Measurements from ENCODE around the gene ITGB4.

ITGB4 gene

GRCh38 chr17:75785016-75785890 is 64.0 kb downstream of the ITGB4 start:
- peak in 2 of 3 experiments; percentile 76 to 84 for DNase-seq (ENCODE audit: low read depth in 2 of 3, low spot score in 2 of 3)

- no peak for DNase-seq (ENCODE audit: low read depth in 2 of 3, low spot score in 2 of 3)
These were observed 70.0 kb downstream of the ITGB4 start for GRCh38 chr17:75791254-75791653.

- no peak for DNase-seq (ENCODE audit: low read depth in 2 of 3, low spot score in 2 of 3)
These were observed 72.2 kb downstream of the ITGB4 start for GRCh38 chr17:75793460-75793859.

GRCh38 chr17:75795820-75796607 is 74.8 kb downstream of the ITGB4 start:
- no peak for DNase-seq (ENCODE audit: low read depth in 2 of 3, low spot score in 2 of 3)

GRCh38 chr17:75799402-75799801 is 78.1 kb downstream of the ITGB4 start:
- DNase-seq (ENCODE audit: low read depth in 2 of 3, low spot score in 2 of 3), result no peak

GRCh38 chr17:75803883-75804282 is 82.6 kb downstream of the ITGB4 start:
- DNase-seq (ENCODE audit: low read depth in 2 of 3, low spot score in 2 of 3), result no peak

GRCh38 chr17:75806822-75807500 is 85.7 kb downstream of the ITGB4 start:
- DNase-seq (ENCODE audit: low read depth in 2 of 3, low spot score in 2 of 3), result no peak
